Measurements from ENCODE around the gene TAS1R1. TPM values are rescaled to one million over a fixed set of nuclear protein-coding genes. Genes with fewer than 3 reads are reported as not detected.
A peak's percentile ranks its signal among the peaks of the same experiment; 100 is the strongest.
"Not testable (repeated sequence)": the region's sequence is repeated elsewhere in the genome, so short reads cannot be mapped to it uniquely, and the experiment has no call there.

Gene TAS1R1
- total RNA-seq, 1 donor from 2014 or later, result under 0.01 TPM

- no peak for DNase-seq
Measured at GRCh38 chr1:6521536-6521935, 33.6 kb upstream of the TAS1R1 start.

- DNase-seq, result peak; percentile 72
Measured at GRCh38 chr1:6523566-6523965, 31.5 kb upstream of the TAS1R1 start.

GRCh38 chr1:6526316-6526715 is 28.8 kb upstream of the TAS1R1 start:
- DNase-seq, result no peak

- no peak for DNase-seq
Measured at GRCh38 chr1:6528492-6528891, 26.6 kb upstream of the TAS1R1 start.

GRCh38 chr1:6530504-6531160 is 24.5 kb upstream of the TAS1R1 start:
- DNase-seq, result no peak

- DNase-seq, result no peak
Measured at GRCh38 chr1:6531996-6532395, 23.1 kb upstream of the TAS1R1 start.

GRCh38 chr1:6534248-6534822 is 20.8 kb upstream of the TAS1R1 start:
- DNase-seq, result no peak

- no peak for DNase-seq
Measured at GRCh38 chr1:6535214-6535613, 19.9 kb upstream of the TAS1R1 start.

- no peak for DNase-seq
Measured at GRCh38 chr1:6536291-6536690, 18.8 kb upstream of the TAS1R1 start.

GRCh38 chr1:6538956-6539355 is 16.2 kb upstream of the TAS1R1 start:
- no peak for DNase-seq

GRCh38 chr1:6544831-6545230 is 10.3 kb upstream of the TAS1R1 start:
- peak; percentile 86 for DNase-seq

GRCh38 chr1:6545276-6546112 is 9.6 kb upstream of the TAS1R1 start:
- peak; percentile 52 for DNase-seq

GRCh38 chr1:6546326-6546725 is 8.8 kb upstream of the TAS1R1 start:
- DNase-seq, result peak; percentile 23

GRCh38 chr1:6547301-6547700 is 7.8 kb upstream of the TAS1R1 start:
- peak; percentile 73 for DNase-seq

GRCh38 chr1:6554031-6554906 is 838 bp upstream of the TAS1R1 start, which contains the start of gene NOL9:
Gene NOL9 (minus strand): TSS chr1:6554513. CDS start chr1:6554502, 11 bp downstream.
- peak; percentile 95 for DNase-seq

GRCh38 chr1:6557597-6557996 is 2.5 kb downstream of the TAS1R1 start:
- DNase-seq, result no peak

GRCh38 chr1:6559161-6559560 is 4.1 kb downstream of the TAS1R1 start:
- not testable (repeated sequence) for DNase-seq

GRCh38 chr1:6560267-6560666 is 5.2 kb downstream of the TAS1R1 start:
- DNase-seq, result no peak

- no peak for DNase-seq
Measured at GRCh38 chr1:6569033-6569432, 13.9 kb downstream of the TAS1R1 start.

- DNase-seq, result no peak
Measured at GRCh38 chr1:6570100-6570499, 15.0 kb downstream of the TAS1R1 start.

- no peak for DNase-seq
Measured at GRCh38 chr1:6570987-6571386, 15.9 kb downstream of the TAS1R1 start.

GRCh38 chr1:6572653-6573383 is 17.7 kb downstream of the TAS1R1 start:
- no peak for DNase-seq

Data from dermis blood vessel endothelial cell (primary cell).